GM12878 (cell line): ENCODE data around the gene NLRP10. TPM values are rescaled to one million over a fixed set of nuclear protein-coding genes. Genes with fewer than 3 reads are reported as not detected.

Source experiments
- ATAC-seq: fragments of 200-7000 bp; cut with Tn5 transposase; 3 replicates; pipeline ENCODE4 v1.9.1; 2020; ENCODE audit warnings: mild to moderate bottlenecking, moderate library complexity
- BruUV-seq: library from RNA; stranded (reverse); fragments of 400-500 nt; replicated peaks from 2 replicates; lab custom pipeline; 2021; lab: Mats Ljungman, UMichigan
- CTCF ChIA-PET: fragments of 300-600 bp; sonication (Branson Sonifier 250); formaldehyde crosslinking; extraction: SDS; loops from one replicate; lab custom pipeline; 2021; ENCODE audit warnings: inconsistent platforms; lab: Yijun Ruan, JAX
- POLR2A ChIA-PET: fragments of 350-600 bp; formaldehyde crosslinking; extraction: SDS; loops from one replicate; lab custom pipeline; 2021; ENCODE audit warnings: inconsistent platforms; lab: Charles Lee
- RAD21 ChIA-PET: fragments of 300-600 bp; sonication (Branson Sonifier 250); formaldehyde crosslinking; loops from one replicate; lab custom pipeline; 2023; ENCODE audit warnings: antibody characterized with exemption; ENCODE audit not compliant: unreplicated experiment; lab: Charles Lee
- SMC1A ChIA-PET: fragments of 300-600 bp; sonication (Branson Sonifier 250); formaldehyde crosslinking; loops from one replicate; lab custom pipeline; 2023; ENCODE audit not compliant: unreplicated experiment, uncharacterized antibody; lab: Charles Lee
- DNase-seq: peaks from one replicate; pipeline ENCODE4 v3.0.0-alpha.2; 2011; ENCODE audit warnings: low read depth, low spot score
- FAIRE-seq: peaks from 3 replicates; lab custom pipeline; 2011; peaks lifted over from hg19 to GRCh38; lab: Jason Lieb, UNC
- H2AFZ ChIP-seq: 2 replicates; pipeline ENCODE4 v1.6.0; 2011; ENCODE audit warnings: low read depth, low read length, control low read depth; ENCODE audit not compliant: control insufficient read depth
- H3K27ac ChIP-seq: 2 replicates; pipeline ENCODE4 v1.5.1; 2011; ENCODE audit warnings: control low read depth; ENCODE audit not compliant: control insufficient read depth, insufficient read depth
- H3K27me3 ChIP-seq, 2 experiments: replicated peaks in 1 of 2; 2 replicates each; pipeline versions ENCODE4 v1.6.0 to v1.6.1; 2011; ENCODE audit warnings: low read length in 1 of 2; ENCODE audit not compliant: control insufficient read depth in 2 of 2, insufficient read depth in 2 of 2
- H3K36me3 ChIP-seq, 2 experiments: 2 replicates each; pipeline ENCODE4 v1.5.1; 2011; ENCODE audit warnings: low read length in 1 of 2; ENCODE audit not compliant: control insufficient read depth in 2 of 2, insufficient read depth in 2 of 2
- H3K4me1 ChIP-seq: 2 replicates; pipeline ENCODE4 v1.6.1; 2011; ENCODE audit warnings: mild to moderate bottlenecking, low read length, moderate library complexity, mixed read lengths; ENCODE audit not compliant: control insufficient read depth, insufficient read depth
- H3K4me2 ChIP-seq: 2 replicates; pipeline ENCODE4 v1.6.0; 2011; ENCODE audit warnings: control low read depth; ENCODE audit not compliant: control insufficient read depth, insufficient read depth
- H3K4me3 ChIP-seq: fragments of 200-600 bp; sonication (generic); 2 replicates; pipeline ENCODE4 v1.5.1; 2016
- H3K79me2 ChIP-seq: 2 replicates; pipeline ENCODE4 v1.6.0; 2011; ENCODE audit warnings: low read length; ENCODE audit not compliant: control insufficient read depth, insufficient read depth
- H3K9ac ChIP-seq: 2 replicates; pipeline ENCODE4 v1.8.0; 2011; ENCODE audit warnings: low read length, control low read depth, mixed read lengths; ENCODE audit not compliant: control insufficient read depth, insufficient read depth
- H3K9me3 ChIP-seq: replicated peaks from 3 replicates; pipeline ENCODE4 v1.5.1; 2011; ENCODE audit warnings: mild to moderate bottlenecking, low read length; ENCODE audit not compliant: control insufficient read depth, insufficient read depth
- H4K20me1 ChIP-seq: 2 replicates; pipeline ENCODE4 v1.6.0; 2011; ENCODE audit not compliant: control insufficient read depth, insufficient read depth
- BACH1 ChIP-seq: fragments of 450-650 bp; IDR thresholded peaks from 2 replicates; pipeline ENCODE4 v1.6.1; 2017; ENCODE audit warnings: mild to moderate bottlenecking, borderline replicate concordance
- BHLHE40 ChIP-seq, 2 experiments: fragments of 450-650 bp in 1 of 2; IDR thresholded peaks; 2 replicates each; pipeline ENCODE4 v1.6.1; 2011 to 2017; ENCODE audit warnings: low read depth in 2 of 2, borderline replicate concordance in 1 of 2, improper control_type of control experiment in 1 of 2, low read length in 1 of 2, mild to moderate bottlenecking in 1 of 2
- CBX3 ChIP-seq: fragments of 200-600 bp; sonication (generic); IDR thresholded peaks from 2 replicates; pipeline ENCODE4 v1.6.1; 2016; ENCODE audit warnings: low read depth, borderline replicate concordance
- CREB1 ChIP-seq: IDR thresholded peaks from 2 replicates; pipeline ENCODE4 v1.6.1; 2012; ENCODE audit warnings: low read depth, mild to moderate bottlenecking, inconsistent platforms
- EGR1 ChIP-seq, 2 experiments: IDR thresholded peaks; 1 replicate in 1 of 2; 2 replicates in 1 of 2; pipeline ENCODE4 v1.6.1; 2011 to 2012; ENCODE audit warnings: low read depth in 2 of 2, low read length in 2 of 2, borderline replicate concordance in 1 of 2, mild to moderate bottlenecking in 1 of 2, moderate library complexity in 1 of 2
- ESRRA ChIP-seq: IDR thresholded peaks from 2 replicates; pipeline ENCODE4 v1.6.1; 2012; ENCODE audit warnings: mild to moderate bottlenecking, low read length, improper control_type of control experiment
- HDAC6 ChIP-seq: fragments of 200-600 bp; sonication (generic); IDR thresholded peaks from one replicate; pipeline ENCODE4 v1.8.0; 2017; ENCODE audit warnings: antibody characterized with exemption; ENCODE audit not compliant: unreplicated experiment
- KLF5 ChIP-seq: fragments of 450-650 bp; IDR thresholded peaks from 2 replicates; pipeline ENCODE4 v1.6.1; 2014; ENCODE audit warnings: mild to moderate bottlenecking; ENCODE audit not compliant: partially characterized antibody
- MEF2B ChIP-seq: fragments of 450-650 bp; IDR thresholded peaks from 2 replicates; pipeline ENCODE4 v1.6.1; 2018; ENCODE audit warnings: mild to moderate bottlenecking, moderate library complexity; ENCODE audit not compliant: partially characterized antibody, poor library complexity, severe bottlenecking
- MTA2 ChIP-seq: fragments of 450-650 bp; IDR thresholded peaks from 2 replicates; pipeline ENCODE4 v1.6.1; 2016; ENCODE audit warnings: low read depth, mild to moderate bottlenecking, moderate library complexity
- MXI1 ChIP-seq: fragments of 150-350 bp; IDR thresholded peaks from 2 replicates; pipeline ENCODE4 v1.6.1; 2011; ENCODE audit warnings: low read depth, mild to moderate bottlenecking, inconsistent platforms, low read length, improper control_type of control experiment
- PKNOX1 ChIP-seq: fragments of 450-650 bp; IDR thresholded peaks from 2 replicates; pipeline ENCODE4 v1.6.1; 2016; ENCODE audit warnings: mild to moderate bottlenecking
- POU2F2 ChIP-seq: IDR thresholded peaks from 3 replicates; pipeline ENCODE4 v1.6.1; 2011; ENCODE audit warnings: low read depth, mild to moderate bottlenecking, low read length, borderline replicate concordance
- RELA ChIP-seq: fragments of 450-650 bp; IDR thresholded peaks from 2 replicates; pipeline ENCODE4 v1.8.0; 2014; ENCODE audit warnings: borderline replicate concordance; ENCODE audit not compliant: partially characterized antibody
- SMAD1 ChIP-seq: fragments of 450-650 bp; IDR thresholded peaks from 2 replicates; pipeline ENCODE4 v1.6.1; 2018; ENCODE audit warnings: mild to moderate bottlenecking, low read depth; ENCODE audit not compliant: partially characterized antibody
- SMAD5 ChIP-seq: IDR thresholded peaks from 2 replicates; pipeline ENCODE4 v1.6.1; 2016; ENCODE audit warnings: antibody characterized with exemption, low read depth
- SMARCA5 ChIP-seq: fragments of 450-650 bp; IDR thresholded peaks from 2 replicates; pipeline ENCODE4 v1.6.1; 2017; ENCODE audit warnings: mild to moderate bottlenecking
- SREBF1 ChIP-seq: IDR thresholded peaks from 2 replicates; pipeline ENCODE4 v1.6.1; 2012; ENCODE audit warnings: mild to moderate bottlenecking, low read length
- SRF ChIP-seq, 2 experiments: IDR thresholded peaks; 2 replicates each; pipeline ENCODE4 v1.6.1; 2011; ENCODE audit warnings: low read depth in 2 of 2, low read length in 2 of 2, mild to moderate bottlenecking in 1 of 2, moderate library complexity in 1 of 2
- STAT1 ChIP-seq: fragments of 450-650 bp; conservative IDR thresholded peaks from 2 replicates; pipeline ENCODE4 v1.6.1; 2014; ENCODE audit warnings: antibody characterized with exemption, mild to moderate bottlenecking
- TARDBP ChIP-seq: IDR thresholded peaks from 2 replicates; pipeline ENCODE4 v1.6.1; 2016; ENCODE audit warnings: borderline replicate concordance
- TBL1XR1 ChIP-seq: IDR thresholded peaks from 2 replicates; pipeline ENCODE4 v1.6.1; 2012; ENCODE audit warnings: low read depth, low read length, improper control_type of control experiment
- YY1 ChIP-seq: IDR thresholded peaks from 2 replicates; pipeline ENCODE4 v1.6.1; 2011; ENCODE audit warnings: low read depth, mild to moderate bottlenecking, low read length
- ZBED1 ChIP-seq: IDR thresholded peaks from 2 replicates; pipeline ENCODE4 v1.6.1; 2016; ENCODE audit warnings: borderline replicate concordance
- ZNF24 ChIP-seq: fragments of 450-650 bp; IDR thresholded peaks from 2 replicates; pipeline ENCODE4 v1.6.1; 2017; ENCODE audit warnings: antibody characterized with exemption, mild to moderate bottlenecking
- WGBS: methylation state at CpG from one replicate; pipeline ENCODE4 v1.1.6; 2016; ENCODE audit warnings: low lambda C conversion rate; ENCODE audit not compliant: insufficient replicate concordance, insufficient coverage; ENCODE audit errors: missing lambda C conversion rate; 5-methylcytosine and 5-hydroxymethylcytosine counted together
- in situ Hi-C: fragments of 300-500 bp; cut with MboI; formaldehyde crosslinking; loops from 9 replicates; pipeline ENCODE4 v1.14.3; 2018; ENCODE audit warnings: mixed read lengths
- intact Hi-C: fragments of 100-400 bp; cut with micrococcal nuclease; formaldehyde crosslinking; loops from one replicate; pipeline ENCODE4 v1.14.2; 2022; ENCODE audit not compliant: unreplicated experiment
- polyA plus RNA-seq, 11 experiments: library from polyadenylated mRNA; depleted of rRNA in 4 of 11; unstranded in 6 of 11; stranded (reverse) in 5 of 11; fragments of >200 nt; fragmentation: Nextera tagmentation in 4 of 11; fragmentation: Illumina TruSeq in 1 of 11; extraction: Ambion mirVana in 4 of 11; extraction: Trizol in 1 of 11; gene quantifications; 1 replicate in 1 of 11; 2 replicates in 10 of 11; pipeline versions ENCODE4 v1.2.1 to v1.2.3, GENCODE V29; 2011 to 2016; ENCODE audit warnings: inconsistent platforms in 2 of 11, missing spikeins in 2 of 11, low read depth in 1 of 11
- total RNA-seq, 4 experiments: library from RNA; depleted of rRNA in 3 of 4; stranded (reverse); fragments of >200 nt in 3 of 4; fragmentation: Illumina TruSeq in 1 of 4; extraction: Trizol in 1 of 4; gene quantifications; 2 replicates each; pipeline versions ENCODE4 v1.2.1 to v1.2.3, GENCODE V29; 2013 to 2021
- TF ChIP-seq, protein P1 (sequence below): fragments of 450-650 bp; IDR thresholded peaks from 2 replicates; pipeline ENCODE4 v1.6.1; 2017; ENCODE audit warnings: low read depth, mild to moderate bottlenecking, moderate library complexity

Gene NLRP10
- total and polyA plus RNA-seq, 10 of the 15 experiments (the other 5 are each of a cell fraction or from before 2014, with no cell fraction given) = 0.04 TPM; not detected in 9

- no peak for TF ChIP-seq PKNOX1
- TF ChIP-seq STAT1 = no peak
- TF ChIP-seq SMAD1 = no peak
- no peak for TF ChIP-seq MTA2
- TF ChIP-seq ZBED1 = no peak
- no peak for TF ChIP-seq KLF5
- TF ChIP-seq TARDBP = no peak
- no peak for TF ChIP-seq SMARCA5
- TF ChIP-seq HDAC6 = no peak
- no peak for TF ChIP-seq SRF (IDR thresholded peaks at IDR 0.05; ENCODE audit: low read depth in 2 of 2, low read length in 2 of 2)
- TF ChIP-seq CBX3 = no peak
- no peak for TF ChIP-seq BACH1
Observed at GRCh38 chr11:7965386-7965785, at the start of gene NLRP10 (continued).

GRCh38 chr11:8013833-8014232 lies 48.6 kb upstream of the NLRP10 start:
- intact Hi-C loops (no loop called here), in situ Hi-C loops (no loop called here)
- FAIRE-seq = no peak
- Histone ChIP-seq H3K9me3 (no peaks in the 10 kb centered on the region), H4K20me1 (no peaks in the 10 kb centered on the region), H3K79me2 (no peaks in the 10 kb centered on the region), H3K36me3 (no peaks in the 10 kb centered on the region), H3K4me3 (no peak overlapping the region), H3K9ac (no peak overlapping the region), H3K27me3 (peaks cover 5% of the 10 kb centered on the region in 2 experiments), H2AFZ (no peak overlapping the region), H3K4me1 (no peaks in the 10 kb centered on the region), H3K27ac (no peak overlapping the region), H3K4me2 (no peak overlapping the region)
- ChIA-PET CTCF (interaction anchor here (1.0 kb wide), 1 partner anchor 19 kb away, joined by 3 read pairs; no protein-coding TSS in a partner anchor), POLR2A (no interaction called here), SMC1A (interaction anchor here (0.5 to 1.1 kb wide), 2 partner anchors 9 to 73 kb away, joined by 3 read pairs; no protein-coding TSS in a partner anchor), RAD21 (no interaction called here)
- no peak for DNase-seq
- ATAC-seq = no peak
- whole genome bisulfite sequencing = 55% methylated on average over 5 of the region's 5 CpGs
- BruUV-seq = no TSS peak
- TF ChIP-seq BHLHE40 (IDR thresholded peaks at IDR 0.05; ENCODE audit: borderline replicate concordance in 1 of 2, low read depth in 2 of 2, low read length in 1 of 2) (no peak), YY1 (no peak), RELA (no peak), MEF2B (no peak), TBL1XR1 (no peak), ESRRA (no peak), POU2F2 (no peak), MXI1 (no peak), SREBF1 (no peak), SMAD5 (no peak), CREB1 (no peak), ZNF24 (no peak), KLF5 (no peak), EGR1 (IDR thresholded peaks at IDR 0.05; ENCODE audit: borderline replicate concordance in 1 of 2, low read depth in 2 of 2, low read length in 2 of 2) (no peak)
- TF ChIP-seq, protein P1, sequence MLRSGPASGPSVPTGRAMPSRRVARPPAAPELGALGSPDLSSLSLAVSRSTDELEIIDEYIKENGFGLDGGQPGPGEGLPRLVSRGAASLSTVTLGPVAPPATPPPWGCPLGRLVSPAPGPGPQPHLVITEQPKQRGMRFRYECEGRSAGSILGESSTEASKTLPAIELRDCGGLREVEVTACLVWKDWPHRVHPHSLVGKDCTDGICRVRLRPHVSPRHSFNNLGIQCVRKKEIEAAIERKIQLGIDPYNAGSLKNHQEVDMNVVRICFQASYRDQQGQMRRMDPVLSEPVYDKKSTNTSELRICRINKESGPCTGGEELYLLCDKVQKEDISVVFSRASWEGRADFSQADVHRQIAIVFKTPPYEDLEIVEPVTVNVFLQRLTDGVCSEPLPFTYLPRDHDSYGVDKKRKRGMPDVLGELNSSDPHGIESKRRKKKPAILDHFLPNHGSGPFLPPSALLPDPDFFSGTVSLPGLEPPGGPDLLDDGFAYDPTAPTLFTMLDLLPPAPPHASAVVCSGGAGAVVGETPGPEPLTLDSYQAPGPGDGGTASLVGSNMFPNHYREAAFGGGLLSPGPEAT = no peak
